HFFc6 (cell line): ENCODE measurements around the gene ATP6V0B. TPM values are rescaled to one million over a fixed set of nuclear protein-coding genes. Genes with fewer than 3 reads are reported as not detected.
A peak's percentile ranks its signal among the peaks of the same experiment; 100 is the strongest.

ENCODE experiments used
- DNase-seq: peaks from one replicate; pipeline ENCODE4 v3.0.0-alpha.2; 2018
- H3K27ac Mint-ChIP-seq: 2 replicates; pipeline ENCODE4 v1.8.0; 2020; ENCODE audit warnings: mild to moderate bottlenecking, mixed read lengths
- H3K27me3 Mint-ChIP-seq: 2 replicates; pipeline ENCODE4 v1.8.0; 2021; ENCODE audit warnings: mild to moderate bottlenecking, moderate library complexity, mixed read lengths; ENCODE audit not compliant: insufficient read depth
- H3K36me3 Mint-ChIP-seq: 2 replicates; pipeline ENCODE4 v1.8.0; 2021; ENCODE audit warnings: low read depth, mixed read lengths
- H3K4me1 Mint-ChIP-seq: 2 replicates; pipeline ENCODE4 v1.8.0; 2020; ENCODE audit warnings: low read depth, mixed read lengths
- H3K4me3 Mint-ChIP-seq: 2 replicates; pipeline ENCODE4 v1.8.0; 2020; ENCODE audit warnings: mild to moderate bottlenecking, moderate library complexity, mixed read lengths
- H3K9me3 Mint-ChIP-seq: 2 replicates; pipeline ENCODE4 v1.8.0; 2020; ENCODE audit warnings: mild to moderate bottlenecking, mixed read lengths
- total RNA-seq, 6 experiments: library from RNA; stranded (reverse); fragmentation: NEBNext Ultra II Directional; extraction: Animal tissue kit (Norgen Biotek cat#: 25700); gene quantifications; 2 replicates in 1 of 6; 3 replicates in 5 of 6; pipeline ENCODE4 v1.2.3, GENCODE V29; 2021
- TF ChIP-seq, protein P1 (sequence below): fragments of 200-600 bp; sonication (generic); IDR thresholded peaks from 2 replicates; pipeline ENCODE4 v1.5.0; 2021; ENCODE audit warnings: antibody characterized with exemption, mild to moderate bottlenecking

ATP6V0B gene
- total RNA-seq, 6 experiments from 2014 or later: 145 to 191 (median 155) TPM

DNA sequence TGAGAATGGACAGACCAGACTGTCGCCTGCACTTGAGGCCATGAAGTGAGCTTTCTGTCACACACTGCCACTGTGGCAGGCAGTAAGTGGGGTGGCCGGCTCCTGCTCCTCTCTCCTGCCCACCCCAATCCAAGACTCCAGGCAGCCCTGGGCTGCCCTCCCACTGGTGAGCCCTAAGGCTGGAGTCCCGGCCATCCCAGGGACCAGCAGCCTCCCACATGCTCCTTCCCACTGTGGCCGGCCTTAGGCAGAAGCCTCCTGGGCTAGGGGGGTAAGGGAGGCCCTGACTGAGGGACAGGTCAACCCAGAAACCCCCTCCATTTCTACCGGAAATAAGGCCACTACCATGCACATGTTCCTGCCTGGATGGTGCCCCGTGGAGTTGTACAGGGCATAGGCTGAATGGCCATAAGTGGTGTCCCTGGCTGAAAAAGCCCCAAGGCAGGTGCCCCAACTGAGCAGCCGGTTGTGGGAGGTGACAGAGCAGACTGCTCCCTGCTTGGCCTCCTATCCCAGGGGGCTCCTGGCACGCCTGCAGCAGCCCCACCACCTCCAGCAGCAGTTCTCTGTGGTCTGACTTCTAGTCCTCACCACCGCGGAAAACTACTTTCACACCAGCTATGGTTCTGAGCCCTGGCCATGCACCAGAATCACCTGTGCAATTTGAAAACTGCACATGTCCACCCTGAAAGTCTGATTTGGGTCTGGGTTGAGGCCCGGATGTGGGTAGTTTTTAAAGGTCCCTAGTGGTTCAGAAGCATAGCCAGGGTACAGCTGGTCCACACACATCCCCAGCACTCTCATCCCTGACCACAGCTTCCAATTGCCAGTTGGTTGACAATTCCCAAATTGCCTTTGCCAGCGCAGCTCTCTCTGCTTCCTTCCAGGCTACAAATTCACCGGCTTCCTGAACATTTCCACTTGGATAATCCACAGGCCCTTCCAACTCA, 42.8 kb upstream of the ATP6V0B start:
- TF ChIP-seq, protein P1, sequence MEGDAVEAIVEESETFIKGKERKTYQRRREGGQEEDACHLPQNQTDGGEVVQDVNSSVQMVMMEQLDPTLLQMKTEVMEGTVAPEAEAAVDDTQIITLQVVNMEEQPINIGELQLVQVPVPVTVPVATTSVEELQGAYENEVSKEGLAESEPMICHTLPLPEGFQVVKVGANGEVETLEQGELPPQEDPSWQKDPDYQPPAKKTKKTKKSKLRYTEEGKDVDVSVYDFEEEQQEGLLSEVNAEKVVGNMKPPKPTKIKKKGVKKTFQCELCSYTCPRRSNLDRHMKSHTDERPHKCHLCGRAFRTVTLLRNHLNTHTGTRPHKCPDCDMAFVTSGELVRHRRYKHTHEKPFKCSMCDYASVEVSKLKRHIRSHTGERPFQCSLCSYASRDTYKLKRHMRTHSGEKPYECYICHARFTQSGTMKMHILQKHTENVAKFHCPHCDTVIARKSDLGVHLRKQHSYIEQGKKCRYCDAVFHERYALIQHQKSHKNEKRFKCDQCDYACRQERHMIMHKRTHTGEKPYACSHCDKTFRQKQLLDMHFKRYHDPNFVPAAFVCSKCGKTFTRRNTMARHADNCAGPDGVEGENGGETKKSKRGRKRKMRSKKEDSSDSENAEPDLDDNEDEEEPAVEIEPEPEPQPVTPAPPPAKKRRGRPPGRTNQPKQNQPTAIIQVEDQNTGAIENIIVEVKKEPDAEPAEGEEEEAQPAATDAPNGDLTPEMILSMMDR: no peak
- Mint-ChIP-seq H3K27me3 (peaks cover 3% of the 10 kb centered on the region; the same call in 1 of the 2 replicates), H3K4me3 (no peak overlapping the region), H3K36me3 (peaks cover 22% of the 10 kb centered on the region), H3K27ac (no peak overlapping the region; the same call in 1 of the 2 replicates), H3K9me3 (peaks cover 12% of the 10 kb centered on the region), H3K4me1 (peaks cover 38% of the 10 kb centered on the region)
- DNase-seq: no peak

- TF ChIP-seq, protein P1: no peak
- peaks cover 7% of the 10 kb centered on the region for H3K9me3 Mint-ChIP-seq
- no peaks in the 10 kb centered on the region for H3K27me3 Mint-ChIP-seq
- H3K4me3 Mint-ChIP-seq: peak overlapping the region; percentile 69
- H3K36me3 Mint-ChIP-seq: peaks cover 14% of the 10 kb centered on the region
- peaks cover 32% of the 10 kb centered on the region for H3K4me1 Mint-ChIP-seq
- H3K27ac Mint-ChIP-seq: peak overlapping the region; percentile 32
- peak; percentile 46 for DNase-seq
Measured at GRCh38 chr1:43932786-43933385, 41.9 kb upstream of the ATP6V0B start.

- DNase-seq: no peak
- TF ChIP-seq, protein P1: no peak
- Mint-ChIP-seq H3K4me1 (peaks cover 31% of the 10 kb centered on the region), H3K9me3 (peaks cover 6% of the 10 kb centered on the region), H3K27me3 (no peaks in the 10 kb centered on the region), H3K4me3 (peak within 1 kb of the TSS; percentile 69), H3K36me3 (peaks cover 12% of the 10 kb centered on the region), H3K27ac (peak within 1 kb of the TSS; percentile 38)
Measured at GRCh38 chr1:43933386-43934100, 41.2 kb upstream of the ATP6V0B start, which contains the start of gene ARTN. ARTN (plus strand) TSS chr1:43933801; CDS start chr1:43935657, 1,856 bp downstream.

GRCh38 chr1:43934101-43934985, 40.4 kb upstream of the ATP6V0B start:
- H3K36me3 Mint-ChIP-seq: peaks cover 11% of the 10 kb centered on the region
- peaks cover 6% of the 10 kb centered on the region for H3K9me3 Mint-ChIP-seq
- H3K4me1 Mint-ChIP-seq: peaks cover 30% of the 10 kb centered on the region
- peak overlapping the region; percentile 38 for H3K27ac Mint-ChIP-seq
- no peaks in the 10 kb centered on the region for H3K27me3 Mint-ChIP-seq
- DNase-seq: peak; percentile 44
- H3K4me3 Mint-ChIP-seq: peak overlapping the region; percentile 65
- TF ChIP-seq, protein P1: peak; percentile 93
